PC-3 (cell line): ENCODE measurements around the gene CACNA1C. TPM values are rescaled to one million over a fixed set of nuclear protein-coding genes. Genes with fewer than 3 reads are reported as not detected.

ENCODE experiments used
- ATAC-seq: fragments of 200-7000 bp; cut with Tn5 transposase; 2 replicates; pipeline ENCODE4 v1.9.1; 2020; ENCODE audit warnings: mild to moderate bottlenecking, moderate library complexity
- BruUV-seq: library from RNA; stranded (reverse); fragments of 400-500 nt; replicated peaks from 2 replicates; lab custom pipeline; 2021; lab: Mats Ljungman, UMichigan
- CTCF ChIA-PET: fragments of 300-600 bp; sonication (Branson Sonifier 250); formaldehyde crosslinking; loops from one replicate; lab custom pipeline; 2022; ENCODE audit warnings: antibody characterized with exemption; lab: Charles Lee
- POLR2A ChIA-PET: fragments of 300-600 bp; sonication (Branson Sonifier 250); formaldehyde crosslinking; loops from one replicate; lab custom pipeline; 2022; ENCODE audit warnings: antibody characterized with exemption; ENCODE audit not compliant: unreplicated experiment; lab: Charles Lee
- DNase-seq: peaks from one replicate; pipeline ENCODE4 v3.0.0-alpha.2; 2015
- H2AFZ ChIP-seq: fragments of 300-600 bp; sonication (generic); 2 replicates; pipeline ENCODE4 v1.6.0; 2016; ENCODE audit warnings: antibody characterized with exemption, low read length
- H3F3A ChIP-seq: fragments of 300-600 bp; sonication (generic); one replicate; pipeline ENCODE4 v1.6.0; 2017; ENCODE audit warnings: antibody characterized with exemption, low read length, control low read depth, mild to moderate bottlenecking; ENCODE audit not compliant: unreplicated experiment
- H3K27ac ChIP-seq: fragments of 300-600 bp; sonication (generic); 2 replicates; pipeline ENCODE4 v1.5.1; 2016; ENCODE audit warnings: mild to moderate bottlenecking, low read length
- H3K27me3 ChIP-seq: fragments of 300-600 bp; sonication (generic); 2 replicates; pipeline ENCODE4 v1.6.1; 2016; ENCODE audit warnings: low read length, mixed read lengths
- H3K36me3 ChIP-seq: fragments of 300-600 bp; sonication (generic); 2 replicates; pipeline ENCODE4 v1.6.1; 2016; ENCODE audit warnings: low read depth, mixed run types, low read length, mixed read lengths
- H3K4me1 ChIP-seq: fragments of 300-600 bp; sonication (generic); 2 replicates; pipeline ENCODE4 v1.5.1; 2016; ENCODE audit warnings: low read length; ENCODE audit not compliant: insufficient read depth
- H3K4me2 ChIP-seq: fragments of 300-600 bp; sonication (generic); 2 replicates; pipeline ENCODE4 v1.6.0; 2016; ENCODE audit warnings: low read length
- H3K4me3 ChIP-seq: fragments of 300-600 bp; sonication (generic); 2 replicates; pipeline ENCODE4 v1.5.1; 2016; ENCODE audit warnings: mild to moderate bottlenecking, low read length, mixed read lengths
- H3K79me2 ChIP-seq: fragments of 300-600 bp; sonication (generic); 2 replicates; pipeline ENCODE4 v1.6.1; 2017; ENCODE audit warnings: low read length, mixed read lengths
- H3K9ac ChIP-seq: fragments of 300-600 bp; sonication (generic); 2 replicates; pipeline ENCODE4 v1.6.0; 2016; ENCODE audit warnings: mild to moderate bottlenecking, low read length
- H3K9me2 ChIP-seq: fragments of 300-600 bp; sonication (generic); replicated peaks from 2 replicates; pipeline ENCODE4 v1.6.1; 2016; ENCODE audit warnings: mixed run types, low read length, mixed read lengths
- H3K9me3 ChIP-seq: fragments of 300-600 bp; sonication (generic); 2 replicates; pipeline ENCODE4 v1.6.1; 2016; ENCODE audit warnings: low read length, mixed read lengths
- H4K20me1 ChIP-seq: fragments of 300-600 bp; sonication (generic); 2 replicates; pipeline ENCODE4 v1.6.1; 2016; ENCODE audit warnings: low read length, mixed read lengths
- CTCF ChIP-seq: fragments of 300-600 bp; sonication (generic); conservative IDR thresholded peaks from 2 replicates; pipeline ENCODE4 v1.5.1; 2017; ENCODE audit warnings: antibody characterized with exemption, low read depth, mild to moderate bottlenecking, low read length
- EZH2 ChIP-seq: fragments of 300-600 bp; sonication (generic); IDR thresholded peaks from one replicate; pipeline ENCODE4 v1.6.1; 2017; ENCODE audit warnings: antibody characterized with exemption, mild to moderate bottlenecking, low read length; ENCODE audit not compliant: unreplicated experiment
- EZH2phosphoT487 ChIP-seq: fragments of 300-600 bp; sonication (generic); IDR thresholded peaks from 2 replicates; pipeline ENCODE4 v1.6.1; 2018; ENCODE audit warnings: mild to moderate bottlenecking, antibody characterized with exemption, low read length, borderline replicate concordance
- intact Hi-C: fragments of 100-400 bp; cut with micrococcal nuclease; formaldehyde crosslinking; loops from 2 replicates; pipeline ENCODE4 v1.9.0; 2023
- total RNA-seq: library from RNA; depleted of rRNA; stranded (reverse); fragments of >200 nt; gene quantifications from 2 replicates; pipeline ENCODE4 v1.2.3, GENCODE V29; 2014

Gene CACNA1C
- total RNA-seq, 1 experiment from 2014 or later = not detected

- no peak for ATAC-seq
- Histone ChIP-seq H3K27ac (no peak overlapping the region), H3K9me2 (no peaks in the 10 kb centered on the region), H4K20me1 (no peaks in the 10 kb centered on the region), H3K4me1 (no peaks in the 10 kb centered on the region), H3K36me3 (no peaks in the 10 kb centered on the region), H3K79me2 (no peaks in the 10 kb centered on the region), H2AFZ (no peak overlapping the region), H3K9me3 (no peaks in the 10 kb centered on the region), H3K4me2 (no peak overlapping the region), H3K9ac (no peak overlapping the region), H3F3A (no peaks in the 10 kb centered on the region), H3K4me3 (no peak overlapping the region), H3K27me3 (peaks cover 23% of the 10 kb centered on the region)
- DNase-seq = peak; percentile 24
- TF ChIP-seq EZH2phosphoT487 = no peak
- no peak for TF ChIP-seq EZH2
- no peak for TF ChIP-seq CTCF
- POLR2A ChIA-PET = no interaction called here
- no TSS peak for BruUV-seq
- intact Hi-C loops = no loop called here
- CTCF ChIA-PET = no interaction called here
Observed at GRCh38 chr12:2244013-2244861, 191.4 kb downstream of the CACNA1C start.

- Histone ChIP-seq H3K9me2 (no peaks in the 10 kb centered on the region), H3F3A (no peaks in the 10 kb centered on the region), H3K4me1 (no peaks in the 10 kb centered on the region), H3K27ac (no peak overlapping the region), H3K79me2 (no peaks in the 10 kb centered on the region), H3K36me3 (no peaks in the 10 kb centered on the region), H3K9ac (no peak overlapping the region), H3K9me3 (no peaks in the 10 kb centered on the region), H3K27me3 (peaks cover 18% of the 10 kb centered on the region), H3K4me2 (no peak overlapping the region), H2AFZ (no peak overlapping the region), H3K4me3 (no peak overlapping the region), H4K20me1 (no peaks in the 10 kb centered on the region)
- intact Hi-C loops = no loop called here
- no peak for ATAC-seq
- ChIA-PET CTCF (no interaction called here), POLR2A (no interaction called here)
- BruUV-seq = no TSS peak
- no peak for DNase-seq
- TF ChIP-seq EZH2phosphoT487 (no peak), EZH2 (no peak), CTCF (no peak)
Observed at GRCh38 chr12:2246358-2246757, 193.6 kb downstream of the CACNA1C start.

GRCh38 chr12:2247120-2247519 lies 194.3 kb downstream of the CACNA1C start:
- POLR2A ChIA-PET = no interaction called here
- H3K27ac ChIP-seq = no peak overlapping the region
- no peaks in the 10 kb centered on the region for H3K36me3 ChIP-seq
- H3K79me2 ChIP-seq = no peaks in the 10 kb centered on the region
- intact Hi-C loops = no loop called here
- CTCF ChIA-PET = no interaction called here
- H3F3A ChIP-seq = no peaks in the 10 kb centered on the region
- no peaks in the 10 kb centered on the region for H3K9me2 ChIP-seq
- TF ChIP-seq CTCF = no peak
- TF ChIP-seq EZH2phosphoT487 = no peak
- no peak for TF ChIP-seq EZH2
- H3K27me3 ChIP-seq = peaks cover 18% of the 10 kb centered on the region
- no peak overlapping the region for H3K9ac ChIP-seq
- H4K20me1 ChIP-seq = no peaks in the 10 kb centered on the region
- DNase-seq (no peak), ATAC-seq (no peak)
- no TSS peak for BruUV-seq
- H2AFZ ChIP-seq = no peak overlapping the region
- H3K4me2 ChIP-seq = no peak overlapping the region
- H3K9me3 ChIP-seq = no peaks in the 10 kb centered on the region
- no peaks in the 10 kb centered on the region for H3K4me1 ChIP-seq
- H3K4me3 ChIP-seq = no peak overlapping the region
